Loucy (cell line): ENCODE measurements around the gene KXD1.

ENCODE experiments used
- H2AFZ ChIP-seq: fragments of 200-600 bp; sonication (generic); 2 replicates; pipeline ENCODE4 v1.6.0; 2016; ENCODE audit warnings: antibody characterized with exemption, mild to moderate bottlenecking, low read length, moderate library complexity
- H3F3A ChIP-seq: fragments of 200-600 bp; 2 replicates; pipeline ENCODE4 v1.6.0; 2016; ENCODE audit warnings: antibody characterized with exemption, low read depth, mild to moderate bottlenecking
- H3K27me3 ChIP-seq: fragments of 200-600 bp; sonication (generic); 2 replicates; pipeline ENCODE4 v1.6.1; 2014; ENCODE audit warnings: low read length, mild to moderate bottlenecking; ENCODE audit not compliant: insufficient read depth, poor library complexity, severe bottlenecking
- H3K36me3 ChIP-seq: fragments of 200-600 bp; sonication (generic); 2 replicates; pipeline ENCODE4 v1.6.1; 2016; ENCODE audit warnings: low read length; ENCODE audit not compliant: insufficient read depth
- H3K4me1 ChIP-seq: fragments of 200-600 bp; sonication (generic); 2 replicates; pipeline ENCODE4 v1.5.1; 2014; ENCODE audit warnings: low read length, mild to moderate bottlenecking; ENCODE audit not compliant: insufficient read depth, poor library complexity, severe bottlenecking
- H3K4me2 ChIP-seq: fragments of 200-600 bp; sonication (generic); 2 replicates; pipeline ENCODE4 v1.6.0; 2014; ENCODE audit warnings: antibody characterized with exemption, low read length, low read depth, mild to moderate bottlenecking; ENCODE audit not compliant: poor library complexity, severe bottlenecking
- H3K4me3 ChIP-seq: fragments of 200-600 bp; sonication (generic); 2 replicates; pipeline ENCODE4 v1.5.1; 2014; ENCODE audit warnings: low read length, mild to moderate bottlenecking, mixed read lengths; ENCODE audit not compliant: poor library complexity, severe bottlenecking
- H3K79me2 ChIP-seq: fragments of 200-600 bp; sonication (generic); 2 replicates; pipeline ENCODE4 v1.6.1; 2014; ENCODE audit warnings: low read length; ENCODE audit not compliant: insufficient read depth
- H3K9ac ChIP-seq: fragments of 200-600 bp; sonication (generic); 2 replicates; pipeline ENCODE4 v1.6.0; 2014; ENCODE audit warnings: mild to moderate bottlenecking, low read depth, low read length, moderate library complexity; ENCODE audit not compliant: poor library complexity, severe bottlenecking
- H3K9me2 ChIP-seq: fragments of 200-600 bp; sonication (generic); replicated peaks from 2 replicates; pipeline ENCODE4 v1.6.1; 2016; ENCODE audit warnings: low read depth, low read length, mixed read lengths
- H3K9me3 ChIP-seq: fragments of 200-600 bp; sonication (generic); 2 replicates; pipeline ENCODE4 v1.6.1; 2014; ENCODE audit warnings: mild to moderate bottlenecking, antibody characterized with exemption, low read length, low read depth; ENCODE audit not compliant: insufficient read depth
- H4K20me1 ChIP-seq: fragments of 200-600 bp; sonication (generic); 2 replicates; pipeline ENCODE4 v1.6.0; 2014; ENCODE audit warnings: antibody characterized with exemption, low read length, mild to moderate bottlenecking; ENCODE audit not compliant: insufficient read depth, poor library complexity, severe bottlenecking
- CTCF ChIP-seq: fragments of 200-600 bp; sonication (generic); conservative IDR thresholded peaks from 2 replicates; pipeline ENCODE4 v1.5.1; 2014; ENCODE audit warnings: mild to moderate bottlenecking, antibody characterized with exemption, low read length
- EZH2phosphoT487 ChIP-seq: fragments of 200-600 bp; IDR thresholded peaks from 2 replicates; pipeline ENCODE4 v1.6.1; 2018; ENCODE audit warnings: antibody characterized with exemption, mild to moderate bottlenecking, moderate library complexity, borderline replicate concordance

Gene KXD1

GRCh38 chr19:18517606-18518005 is 40.1 kb upstream of the KXD1 start:
- Histone ChIP-seq H3K9ac (no peak overlapping the region), H4K20me1 (peaks cover 32% of the 10 kb centered on the region), H2AFZ (no peak overlapping the region), H3K4me1 (peaks cover 20% of the 10 kb centered on the region), H3K4me3 (no peak overlapping the region), H3K36me3 (no peaks in the 10 kb centered on the region), H3F3A (no peaks in the 10 kb centered on the region), H3K9me3 (no peaks in the 10 kb centered on the region), H3K27me3 (no peaks in the 10 kb centered on the region), H3K9me2 (no peaks in the 10 kb centered on the region), H3K79me2 (peaks cover 90% of the 10 kb centered on the region), H3K4me2 (peak overlapping the region; percentile 25)
- TF ChIP-seq CTCF (no peak), EZH2phosphoT487 (no peak)

GRCh38 chr19:18518639-18519038 is 39.0 kb upstream of the KXD1 start:
- H3K79me2 ChIP-seq: peaks cover 80% of the 10 kb centered on the region
- no peak for TF ChIP-seq CTCF
- TF ChIP-seq EZH2phosphoT487: no peak
- peaks cover 20% of the 10 kb centered on the region for H3K4me1 ChIP-seq
- peak overlapping the region; percentile 45 for H3K9ac ChIP-seq
- H3K4me2 ChIP-seq: peak overlapping the region; percentile 97
- H2AFZ ChIP-seq: no peak overlapping the region
- no peaks in the 10 kb centered on the region for H3F3A ChIP-seq
- H3K9me3 ChIP-seq: no peaks in the 10 kb centered on the region
- H3K36me3 ChIP-seq: no peaks in the 10 kb centered on the region
- peaks cover 32% of the 10 kb centered on the region for H4K20me1 ChIP-seq
- H3K9me2 ChIP-seq: no peaks in the 10 kb centered on the region
- no peak overlapping the region for H3K4me3 ChIP-seq
- no peaks in the 10 kb centered on the region for H3K27me3 ChIP-seq

- H2AFZ ChIP-seq: peak overlapping the region; percentile 72
- H4K20me1 ChIP-seq: peaks cover 28% of the 10 kb centered on the region
- H3F3A ChIP-seq: no peaks in the 10 kb centered on the region
- no peak for TF ChIP-seq EZH2phosphoT487
- peak; percentile 86 for TF ChIP-seq CTCF
- no peaks in the 10 kb centered on the region for H3K9me3 ChIP-seq
- no peaks in the 10 kb centered on the region for H3K36me3 ChIP-seq
- no peaks in the 10 kb centered on the region for H3K27me3 ChIP-seq
- H3K4me3 ChIP-seq: peak overlapping the region; percentile 76
- H3K4me2 ChIP-seq: peak overlapping the region; percentile 97
- peak overlapping the region; percentile 93 for H3K9ac ChIP-seq
- peaks cover 20% of the 10 kb centered on the region for H3K4me1 ChIP-seq
- H3K9me2 ChIP-seq: no peaks in the 10 kb centered on the region
- peaks cover 66% of the 10 kb centered on the region for H3K79me2 ChIP-seq
Measured at GRCh38 chr19:18519962-18520847, 37.5 kb upstream of the KXD1 start.
